ENCODE measurements around the gene URI1.
"Not testable (repeated sequence)": the region's sequence is repeated elsewhere in the genome, so short reads cannot be mapped to it uniquely, and the experiment has no call there.

The URI1 gene

DNA sequence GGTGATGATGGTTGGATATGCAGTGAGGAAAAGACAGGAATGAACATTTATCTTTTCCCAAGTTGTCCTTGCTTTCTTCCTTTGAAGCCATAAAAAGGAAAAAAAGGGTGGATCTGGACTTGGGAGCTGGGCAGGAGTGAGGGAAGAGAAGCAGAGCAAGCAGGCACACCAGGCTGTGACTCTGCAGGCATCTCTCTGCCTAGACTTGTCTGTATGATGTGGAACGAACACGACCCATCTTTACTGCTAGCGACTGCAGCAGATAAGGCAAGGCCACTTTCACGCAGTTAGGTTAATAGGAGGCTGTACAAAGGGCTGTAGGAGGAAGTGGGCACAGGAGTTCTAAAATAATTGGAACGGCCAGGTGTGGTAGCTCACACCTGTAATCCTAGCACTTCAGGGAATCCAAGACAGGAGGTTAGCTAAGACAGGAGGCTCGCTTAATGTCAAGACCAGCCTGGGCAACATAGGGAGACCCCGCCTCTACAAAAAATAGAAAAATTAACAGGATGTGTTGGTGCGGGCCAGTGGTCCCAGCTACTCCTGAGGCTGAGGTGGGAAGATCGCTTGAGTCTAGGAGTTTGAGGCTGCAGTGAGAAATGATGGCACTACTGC is 961 bp upstream of the URI1 start:
- no peak for DNase-seq (ENCODE audit: low read depth in 2 of 2)

DNA sequence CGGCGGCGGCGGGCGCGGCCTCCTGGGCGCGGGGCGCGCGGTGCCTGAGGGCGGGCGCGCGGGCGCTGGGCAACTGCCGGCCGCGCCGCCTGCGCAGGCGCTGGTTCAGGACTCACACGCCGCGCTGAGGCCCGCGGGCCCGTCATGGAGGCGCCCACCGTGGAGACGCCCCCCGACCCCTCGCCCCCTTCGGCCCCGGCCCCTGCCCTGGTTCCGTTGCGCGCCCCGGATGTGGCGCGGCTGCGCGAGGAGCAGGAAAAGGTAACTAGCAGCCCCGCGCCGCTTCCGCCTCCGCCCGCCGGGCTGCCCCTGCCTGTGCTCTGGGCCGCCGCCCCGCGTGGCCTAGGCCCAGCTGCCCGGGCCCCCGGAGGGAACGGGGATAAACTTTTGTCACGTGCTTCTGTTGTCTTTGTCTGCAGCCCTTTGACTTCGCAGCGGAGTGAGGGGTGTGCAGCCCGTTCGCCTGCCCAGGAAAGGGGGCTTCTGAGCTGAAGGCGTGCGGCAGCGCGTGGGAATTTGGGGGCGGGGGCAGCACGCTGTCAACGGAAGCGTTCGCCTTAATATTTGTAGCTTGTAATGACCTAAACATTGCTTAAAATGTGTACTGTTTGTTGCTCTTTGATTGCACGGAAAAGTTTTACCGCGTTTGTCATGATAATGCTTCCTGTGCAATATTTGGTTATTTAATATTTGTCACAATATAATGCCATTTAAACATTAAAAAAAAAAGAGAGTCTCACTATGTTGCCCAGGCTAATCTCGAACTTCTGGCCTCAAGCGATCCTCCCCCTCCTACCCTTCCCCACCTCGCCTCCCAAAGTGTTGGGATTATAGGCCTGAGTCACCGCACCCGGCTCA is 594 bp downstream of the URI1 start:
- peak; percentile 32 to 67 for DNase-seq (ENCODE audit: low read depth in 2 of 2)

DNA sequence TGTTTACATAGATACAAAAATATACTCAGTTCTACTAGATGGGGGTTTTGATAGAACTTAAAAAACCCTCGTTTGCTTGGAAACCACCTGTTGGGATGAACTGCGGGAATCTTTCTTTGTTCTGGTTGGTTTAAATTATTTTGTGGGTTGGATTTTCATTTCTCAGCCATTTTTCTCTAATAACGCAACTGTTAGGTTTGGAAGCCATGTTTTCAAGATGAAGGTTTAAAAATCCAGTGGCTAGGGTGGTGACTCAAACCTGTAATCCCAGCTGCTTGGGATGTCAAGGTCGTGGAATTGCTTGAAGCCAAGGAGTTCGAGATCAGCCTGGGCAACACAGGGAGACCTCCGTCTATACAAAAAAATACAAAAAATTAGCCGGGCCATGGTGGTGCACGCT is 1.6 kb downstream of the URI1 start:
- no peak for DNase-seq (ENCODE audit: low read depth in 2 of 2)

DNA sequence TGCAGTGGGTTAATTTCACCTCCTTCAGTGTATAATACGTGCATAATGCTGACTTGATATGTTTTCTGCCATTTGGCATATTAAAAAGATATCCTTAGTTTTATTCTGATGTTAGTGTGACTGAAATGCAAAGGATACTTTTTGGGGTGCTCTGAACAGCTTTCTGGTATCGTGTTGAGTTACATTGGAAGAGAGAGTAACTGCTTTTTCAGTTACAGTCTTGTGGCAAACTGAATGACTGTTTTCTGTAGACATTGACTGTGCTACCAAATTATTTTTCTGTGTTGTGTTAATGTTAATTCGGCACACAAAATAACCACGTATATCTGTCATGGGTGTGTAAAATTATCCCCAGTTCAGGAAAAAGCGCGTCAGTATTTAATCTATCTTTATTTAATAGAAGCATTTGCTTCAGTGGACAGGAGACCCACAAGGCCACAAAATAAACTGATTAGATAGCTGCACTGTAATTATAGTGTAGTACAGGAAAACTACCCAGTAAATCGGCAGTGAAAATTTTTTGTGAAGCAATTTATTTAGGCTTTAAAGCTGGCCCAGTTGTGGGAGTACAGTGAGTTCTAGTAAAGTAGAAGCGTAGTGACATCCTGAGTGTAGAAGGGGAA is 2.5 kb downstream of the URI1 start:
- DNase-seq (ENCODE audit: low read depth in 2 of 2): no peak

DNA sequence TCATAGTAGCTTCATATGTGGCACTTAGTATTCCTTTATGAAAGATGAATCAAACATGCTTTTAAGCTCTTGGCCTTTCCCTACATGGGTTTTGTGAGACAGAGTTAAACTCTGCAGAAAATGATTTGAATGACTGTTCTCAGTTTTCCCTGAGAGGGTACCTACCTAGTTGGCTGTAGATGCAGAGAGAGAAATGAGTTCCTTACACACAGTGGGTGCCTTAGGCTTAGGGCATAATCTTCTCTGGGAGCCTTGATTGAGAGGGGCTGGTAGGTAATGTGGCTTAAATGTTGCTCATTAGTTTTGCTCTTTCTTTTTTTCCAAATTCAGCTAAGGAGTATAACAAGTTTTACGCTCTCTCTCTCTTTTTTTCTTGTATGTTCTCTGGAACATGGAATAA is 3.0 kb downstream of the URI1 start:
- no peak for DNase-seq (ENCODE audit: low read depth in 2 of 2)

DNA sequence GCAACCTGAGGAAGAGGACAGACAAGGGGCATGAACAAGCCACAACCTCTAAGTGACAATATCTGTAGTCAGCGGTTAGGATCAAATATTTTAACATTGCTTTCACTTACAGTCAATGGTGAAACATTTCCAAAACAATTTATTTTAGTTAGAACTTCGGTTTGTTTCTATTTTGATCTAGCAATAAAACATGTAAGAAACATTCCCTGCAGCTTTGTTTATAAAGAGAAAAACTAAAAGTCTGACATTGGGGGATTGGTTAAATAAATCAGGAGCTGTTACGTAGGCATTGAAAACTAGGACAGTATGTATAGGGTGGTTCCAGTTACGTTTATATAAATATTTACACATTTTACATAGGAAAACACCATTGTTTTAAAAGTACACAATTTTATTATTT is 3.4 kb downstream of the URI1 start:
- no peak for DNase-seq (ENCODE audit: low read depth in 2 of 2)

DNA sequence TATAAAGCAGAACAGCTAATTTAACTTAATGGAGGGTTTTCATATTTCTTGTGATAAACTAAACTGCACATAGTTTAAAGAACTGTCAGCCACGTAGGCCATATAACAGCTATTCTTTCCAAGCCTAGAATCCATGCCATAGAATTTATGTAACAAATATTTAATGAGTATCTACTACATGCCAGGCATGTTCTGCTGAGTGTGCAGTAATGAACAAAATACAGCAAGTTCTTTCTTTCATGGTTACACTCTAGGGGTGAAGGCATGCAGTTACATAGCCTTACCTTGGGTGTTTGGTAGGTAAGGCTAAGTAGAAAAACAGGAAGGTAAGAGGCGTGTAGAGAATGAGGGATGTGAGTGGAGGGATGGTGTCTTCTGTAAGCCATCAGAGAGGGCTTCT is 4.6 kb downstream of the URI1 start:
- no peak for DNase-seq (ENCODE audit: low read depth in 2 of 2)

DNA sequence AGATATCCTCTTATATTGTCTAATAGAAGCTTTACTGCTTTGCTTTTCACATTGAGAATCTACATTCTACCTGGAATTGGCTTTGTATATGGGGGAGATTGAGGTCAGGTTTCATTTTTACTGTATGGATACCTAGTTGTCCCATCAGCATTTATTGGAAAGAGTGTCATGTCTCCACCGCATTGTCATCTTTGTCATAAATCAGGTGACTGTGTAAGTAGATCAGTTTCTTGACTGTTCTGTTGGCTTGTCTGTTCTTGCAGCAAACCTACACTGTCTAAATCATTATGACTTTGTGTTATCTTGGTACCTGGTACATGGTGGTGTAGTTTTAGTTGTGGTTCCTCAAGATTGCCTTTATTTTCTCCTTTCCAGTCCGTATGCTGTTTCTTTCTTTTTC is 5.8 kb downstream of the URI1 start:
- DNase-seq (ENCODE audit: low read depth in 2 of 2): no peak

DNA sequence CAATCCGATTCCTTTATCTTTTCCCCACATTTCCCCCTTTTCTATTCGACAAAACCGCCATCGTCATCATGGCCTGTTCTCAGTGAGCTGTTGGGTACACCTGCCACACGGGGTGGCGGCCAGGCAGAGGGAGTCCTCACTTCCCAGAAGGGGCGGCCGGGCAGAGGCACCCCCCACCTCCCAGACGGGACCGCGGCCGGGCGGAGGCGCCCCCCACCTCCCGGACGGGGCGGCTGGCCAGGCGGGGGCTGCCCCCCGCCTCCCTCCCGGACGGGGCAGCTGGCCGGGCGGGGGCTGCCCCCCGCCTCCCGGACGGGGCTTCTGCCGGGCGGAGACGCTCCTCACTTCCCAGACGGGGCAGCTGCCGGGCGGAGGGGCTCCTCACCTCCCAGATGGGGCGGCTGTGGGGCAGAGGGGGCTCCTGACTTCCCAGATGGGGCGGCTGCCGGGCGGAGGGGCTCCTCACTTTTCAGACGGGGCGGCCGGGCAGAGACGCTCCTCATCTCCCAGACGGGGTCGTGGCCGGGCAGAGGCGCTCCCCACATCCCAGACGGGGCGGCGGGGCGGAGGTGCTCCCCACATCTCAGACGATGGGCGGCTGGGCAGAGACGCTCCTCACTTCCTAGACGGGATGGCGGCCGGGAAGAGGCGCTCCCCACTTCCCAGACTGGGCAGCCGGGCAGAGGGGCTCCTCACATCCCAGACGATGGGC is 6.9 kb downstream of the URI1 start:
- not testable (repeated sequence) for DNase-seq (ENCODE audit: low read depth in 2 of 2)

DNA sequence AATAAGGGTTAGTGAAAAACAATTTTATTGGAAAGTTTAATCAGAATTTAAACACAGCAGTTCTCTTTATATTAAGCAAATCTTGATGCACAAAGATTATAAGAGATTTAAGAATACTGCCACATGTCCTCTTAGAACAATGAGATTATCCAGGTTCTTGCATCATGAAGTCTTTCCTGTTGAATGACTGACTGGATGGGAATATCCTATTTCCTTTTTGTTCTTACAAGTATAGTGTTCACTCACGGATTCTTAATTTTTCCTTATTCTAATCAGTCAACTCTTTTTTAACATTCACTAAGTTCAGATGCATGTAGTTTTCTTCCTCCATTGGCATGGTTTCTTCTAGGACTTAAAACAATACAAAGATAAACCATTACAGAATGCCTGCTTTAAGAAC is 10.1 kb downstream of the URI1 start:
- DNase-seq (ENCODE audit: low read depth in 2 of 2): no peak

DNA sequence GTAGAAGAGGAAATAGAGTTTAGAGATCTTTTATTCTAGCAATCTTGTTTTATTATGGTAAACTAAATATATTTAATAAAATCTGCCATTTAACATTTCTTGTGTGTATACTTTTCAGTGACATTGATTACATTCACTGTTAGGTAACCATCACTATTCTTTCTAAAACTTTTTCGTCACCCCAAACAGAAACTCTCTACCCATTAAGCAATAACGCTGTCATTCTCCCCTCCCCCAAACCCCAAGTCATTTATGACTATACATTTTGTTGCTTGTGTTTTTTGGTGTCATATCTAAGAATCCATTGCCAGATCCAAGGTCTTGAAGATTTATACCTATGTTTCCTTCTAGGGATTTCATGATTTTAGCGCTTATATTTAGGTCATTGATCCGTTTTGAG is 10.6 kb downstream of the URI1 start:
- no peak for DNase-seq (ENCODE audit: low read depth in 2 of 2)

DNA sequence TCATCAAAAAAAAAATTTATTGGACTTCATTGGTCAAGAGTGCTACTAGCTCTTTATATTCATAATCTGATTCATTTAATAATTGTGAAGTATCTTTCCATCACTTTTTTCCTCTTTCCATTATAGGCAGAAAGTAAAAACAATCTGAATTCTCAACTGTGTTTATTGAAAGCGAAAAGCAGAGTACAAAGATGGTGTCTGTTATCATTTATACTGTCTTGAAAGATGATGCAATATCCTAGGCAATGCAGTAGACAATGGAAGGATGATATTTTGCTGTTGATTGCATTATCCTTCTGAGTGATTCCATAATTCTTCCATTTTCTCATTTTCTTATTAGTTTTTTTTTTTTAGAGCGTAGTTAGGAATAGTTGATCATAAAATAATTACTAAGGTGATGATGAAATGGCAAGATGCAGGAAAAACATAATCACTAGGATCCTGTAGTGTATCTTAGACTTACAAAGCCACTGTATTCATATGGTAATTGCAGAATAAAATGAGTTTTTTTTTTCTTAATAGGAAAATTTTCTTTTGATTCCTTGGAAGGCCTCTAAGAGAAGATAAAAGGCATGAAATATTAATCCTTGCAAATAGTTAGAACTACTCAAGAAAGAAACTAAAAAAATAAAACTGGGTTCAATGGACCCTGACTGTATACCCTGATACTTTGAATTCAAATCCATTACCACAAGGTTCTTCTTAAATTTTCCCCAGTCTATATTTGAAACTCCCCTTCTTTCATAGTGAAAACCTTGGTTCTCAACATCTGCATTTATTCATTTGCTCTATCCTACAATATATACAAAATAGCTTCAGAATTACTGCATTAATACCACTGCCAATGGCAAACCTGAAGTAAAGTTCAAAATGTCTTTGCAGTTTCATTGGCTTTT is 11.6 kb downstream of the URI1 start:
- no peak for DNase-seq (ENCODE audit: low read depth in 2 of 2)

DNA sequence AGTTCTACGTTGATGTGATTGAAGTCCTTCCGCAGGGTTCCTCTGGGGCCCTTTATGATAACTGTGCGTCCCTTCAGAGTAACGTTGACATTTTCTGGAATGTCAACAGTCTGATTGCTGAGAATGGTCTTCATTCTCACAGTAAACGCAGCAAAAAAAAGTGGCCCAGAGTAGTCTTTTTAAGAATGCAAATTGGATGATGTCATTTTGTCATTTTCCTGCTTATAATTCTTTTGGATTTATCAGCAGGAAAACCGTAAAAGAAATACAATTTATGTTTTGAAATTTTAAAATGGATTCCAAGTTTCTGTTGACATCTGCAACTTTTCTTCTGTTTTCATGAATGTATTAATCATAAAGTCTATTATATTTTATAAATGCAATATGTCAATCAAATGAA is 14.8 kb downstream of the URI1 start:
- DNase-seq (ENCODE audit: low read depth in 2 of 2): no peak

DNA sequence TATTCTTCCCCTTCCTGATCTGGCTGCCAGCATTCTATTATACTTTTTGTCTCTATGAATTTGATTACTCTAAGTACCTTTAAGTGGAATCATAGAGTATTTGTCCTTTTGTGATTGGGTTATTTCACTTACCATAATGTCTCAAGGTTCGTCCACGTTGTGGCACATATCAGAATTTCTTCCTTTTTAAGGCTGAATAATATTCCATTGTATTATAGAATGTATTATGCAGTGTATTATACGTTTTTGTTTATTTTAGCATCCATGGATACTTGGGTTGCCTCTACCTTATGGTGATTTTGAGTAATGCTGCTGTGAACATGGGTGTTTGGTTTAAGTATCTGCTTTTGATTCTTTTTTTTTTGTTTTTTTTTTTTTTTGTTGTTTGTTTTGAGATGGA is 19.3 kb downstream of the URI1 start:
- no peak for DNase-seq (ENCODE audit: low read depth in 2 of 2)

DNA sequence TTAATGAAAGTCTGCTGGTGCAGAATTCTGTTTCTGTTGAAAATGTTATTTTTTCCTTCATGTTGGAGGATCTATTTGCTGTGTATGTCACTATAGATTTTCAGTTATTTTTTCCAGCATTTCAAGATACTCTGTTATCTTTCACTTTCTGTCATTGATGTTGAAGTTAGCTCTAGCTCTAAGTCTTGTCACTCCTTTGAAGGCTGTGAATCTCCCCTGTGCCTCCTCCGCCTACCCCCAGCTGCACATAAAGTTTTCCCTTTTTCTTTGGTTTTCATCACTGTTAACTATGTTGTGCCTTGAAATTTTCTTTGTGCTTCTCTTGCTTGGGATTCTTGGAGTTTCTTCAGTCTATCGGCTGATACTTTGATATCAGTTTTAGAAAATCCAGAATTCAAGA is 20.8 kb downstream of the URI1 start:
- DNase-seq (ENCODE audit: low read depth in 2 of 2): no peak

DNA sequence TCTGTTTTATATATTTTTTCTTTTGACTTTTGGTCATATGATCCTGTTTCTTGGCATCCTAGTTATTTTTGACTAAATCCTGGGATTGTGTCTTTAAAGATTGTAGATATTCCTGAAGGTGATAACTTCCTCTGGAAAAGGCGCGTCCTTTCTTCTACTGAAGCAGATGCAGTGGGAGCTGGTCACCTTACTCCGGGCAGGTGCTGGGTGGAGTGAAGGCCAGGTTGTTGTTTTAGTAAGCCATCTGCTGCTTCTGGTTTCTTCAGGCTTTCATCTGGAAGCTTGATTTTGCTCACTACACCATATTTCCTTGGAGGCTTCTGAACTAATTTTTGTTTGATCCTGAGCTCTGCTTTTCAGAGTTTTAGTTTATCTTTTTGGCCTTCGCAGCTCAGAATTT is 21.5 kb downstream of the URI1 start:
- no peak for DNase-seq (ENCODE audit: low read depth in 2 of 2)

DNA sequence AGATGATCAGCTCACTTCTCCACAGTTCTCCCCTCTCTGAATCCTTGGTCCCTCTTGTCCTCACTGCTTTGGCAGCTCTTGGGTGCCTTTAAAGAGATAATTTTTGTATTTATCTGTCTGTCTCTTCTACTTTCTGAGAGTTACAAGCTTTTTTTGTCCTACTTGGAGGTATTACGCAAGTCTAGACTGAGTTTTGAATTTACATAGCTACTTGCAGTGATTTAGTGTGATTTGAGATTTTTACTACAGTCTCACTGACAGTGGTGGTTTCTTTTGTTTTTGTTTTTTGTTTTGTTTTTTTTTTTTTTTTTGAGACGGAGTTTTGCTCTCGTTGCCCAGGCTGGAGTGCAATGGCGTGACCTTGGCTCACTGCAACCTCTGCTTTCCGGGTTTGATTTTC is 22.1 kb downstream of the URI1 start:
- DNase-seq (ENCODE audit: low read depth in 2 of 2): no peak

DNA sequence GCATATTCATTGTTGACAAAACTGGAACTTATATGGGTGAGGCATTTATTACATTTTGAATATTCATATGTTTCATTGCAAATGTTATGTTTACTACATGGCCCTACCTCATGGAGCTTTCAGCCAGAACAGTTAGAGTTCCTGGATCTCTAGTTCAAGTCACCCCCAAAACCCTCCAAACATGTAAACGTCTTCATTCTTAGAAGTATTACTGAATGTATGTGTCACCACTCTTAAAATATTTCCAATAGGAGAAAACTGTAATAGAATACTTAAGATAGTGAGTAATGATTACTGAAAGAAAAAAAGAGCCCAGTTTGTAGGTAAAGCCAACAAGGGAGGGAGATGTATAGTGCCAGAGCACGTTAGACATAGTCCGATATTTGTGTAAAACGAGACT is 23.5 kb downstream of the URI1 start:
- no peak for DNase-seq (ENCODE audit: low read depth in 2 of 2)

DNA sequence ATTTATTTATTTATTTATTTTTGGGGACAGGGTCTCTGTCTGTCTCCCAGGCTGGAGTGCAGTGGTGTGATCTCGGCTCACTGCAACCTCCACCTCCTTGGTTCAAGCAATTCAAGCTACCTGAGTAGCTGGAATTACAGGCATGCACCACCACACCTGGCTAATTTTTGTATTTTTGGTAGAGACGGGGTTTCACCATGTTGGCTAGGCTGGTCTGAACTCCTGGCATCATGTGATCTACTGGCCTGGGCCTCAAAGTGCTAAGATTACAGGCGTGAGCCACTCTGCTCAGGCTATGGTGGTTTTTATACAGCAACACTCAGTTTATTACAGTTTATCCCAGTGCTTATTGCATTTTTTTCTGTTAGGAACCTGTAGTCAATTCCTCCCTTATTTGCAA is 24.1 kb downstream of the URI1 start:
- DNase-seq (ENCODE audit: low read depth in 2 of 2): not testable (repeated sequence)

DNA sequence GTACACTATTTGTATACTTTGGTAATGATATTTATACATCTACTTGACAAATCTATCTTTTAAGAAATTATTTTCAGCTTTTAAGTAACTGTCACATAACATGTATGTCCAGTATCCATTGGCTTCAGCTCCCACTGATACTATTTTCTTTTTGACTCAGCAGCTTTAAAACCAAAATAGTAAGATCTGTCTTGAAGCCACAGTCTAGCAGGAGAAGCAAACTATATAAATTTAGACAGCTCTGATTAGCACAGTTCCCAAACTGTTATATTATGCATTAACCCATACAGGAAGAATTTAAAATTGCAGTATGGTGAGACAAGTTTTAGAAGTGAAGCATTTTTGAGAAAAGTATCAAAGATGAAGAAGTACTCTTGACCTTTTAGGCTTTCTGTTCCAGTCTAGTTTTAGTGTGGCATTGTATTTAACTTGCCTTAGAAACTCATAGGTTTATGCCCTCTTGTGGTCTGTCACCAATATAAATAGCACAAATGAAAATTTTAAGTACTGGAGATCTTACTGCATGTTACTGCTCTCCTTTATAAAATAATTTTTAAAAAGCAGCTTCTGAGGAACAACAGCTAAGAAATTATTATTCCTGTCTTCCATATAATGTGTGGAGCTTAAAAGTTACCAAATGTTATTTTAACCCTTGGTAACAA is 24.7 kb downstream of the URI1 start:
- DNase-seq (ENCODE audit: low read depth in 2 of 2): no peak

DNA sequence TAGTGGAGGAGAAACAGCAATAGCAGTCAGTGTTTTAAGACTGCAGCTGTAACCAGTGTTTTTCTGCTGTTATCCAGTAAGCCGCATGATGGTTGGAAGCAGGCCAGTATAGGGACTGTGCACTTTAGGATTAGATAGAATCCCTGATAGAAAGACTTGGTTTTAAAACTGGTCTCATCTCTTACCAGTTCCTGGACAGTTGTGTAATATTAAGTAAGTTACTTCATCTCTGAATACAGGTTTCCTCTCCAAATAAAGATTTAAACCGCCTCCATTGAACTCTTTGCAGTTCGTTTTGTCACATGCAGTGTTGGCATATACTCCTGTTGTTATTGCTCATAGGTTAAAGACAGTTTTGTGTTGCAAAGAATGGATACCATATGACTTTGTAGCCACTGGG is 25.6 kb downstream of the URI1 start:
- no peak for DNase-seq (ENCODE audit: low read depth in 2 of 2)

Measured in stimulated activated CD8-positive, alpha-beta memory T cell treated with anti-CD3 and anti-CD28 coated beads, Interleukin-7, amount 100 ng/mL, for 4 hours (primary cell).